H1 (cell line): ENCODE data around the gene KRT14. TPM values are rescaled to one million over a fixed set of nuclear protein-coding genes. Genes with fewer than 3 reads are reported as not detected.

Experiments used
- ASH2L ChIP-seq: fragments of 200-600, 300-600 bp; sonication (generic); IDR thresholded peaks from one replicate; pipeline ENCODE4 v1.7.1; 2017; ENCODE audit warnings: low read length
- CBX8 ChIP-seq: fragments of 300-800, 300-1000 bp; sonication (generic); IDR thresholded peaks from 2 replicates; pipeline ENCODE4 v1.7.1; 2016; ENCODE audit warnings: low read depth, low read length, borderline replicate concordance
- JUN ChIP-seq: IDR thresholded peaks from 2 replicates; pipeline ENCODE4 v1.6.1; 2011; ENCODE audit warnings: low read depth, mild to moderate bottlenecking, improper control_type of control experiment, low read length
- JUND ChIP-seq: IDR thresholded peaks from 2 replicates; pipeline ENCODE4 v1.6.1; 2011; ENCODE audit warnings: mild to moderate bottlenecking, improper control_type of control experiment, low read length
- SRF ChIP-seq: IDR thresholded peaks from 2 replicates; pipeline ENCODE4 v1.6.1; 2011; ENCODE audit warnings: mild to moderate bottlenecking, low read depth, low read length, moderate library complexity
- TAF7 ChIP-seq: optimal IDR thresholded peaks from 2 replicates; pipeline ENCODE3; 2011; ENCODE audit warnings: low read depth, mild to moderate bottlenecking, inconsistent platforms, low read length, moderate library complexity, borderline replicate concordance
- TCF12 ChIP-seq: IDR thresholded peaks from 2 replicates; pipeline ENCODE4 v1.6.1; 2011; ENCODE audit warnings: low read depth, mild to moderate bottlenecking, low read length
- polyA plus RNA-seq, 7 experiments: library from polyadenylated mRNA; depleted of rRNA in 3 of 7; stranded (reverse) in 5 of 7; unstranded in 2 of 7; fragments of >200 nt in 5 of 7; fragments of 200-250 nt in 2 of 7; gene quantifications; 1 replicate in 5 of 7; 2 replicates in 1 of 7; 4 replicates in 1 of 7; pipeline versions ENCODE4 v1.2.1 to v1.2.3, GENCODE V29; 2011 to 2013; ENCODE audit warnings: missing spikeins in 2 of 7, mixed read lengths in 2 of 7
- total RNA-seq: library from RNA; stranded (reverse); fragmentation: NEBNext Ultra II Directional; extraction: Animal tissue kit (Norgen Biotek cat#: 25700); gene quantifications from 2 replicates; pipeline ENCODE4 v1.2.1, GENCODE V29; 2021
- TF ChIP-seq, protein P1 (sequence below): IDR thresholded peaks from 2 replicates; pipeline ENCODE4 v1.6.1; 2012; ENCODE audit warnings: inconsistent platforms
- TF ChIP-seq, protein P2 (sequence below): IDR thresholded peaks from 2 replicates; pipeline ENCODE4 v1.6.1; 2012; ENCODE audit warnings: low read length, inconsistent platforms

The KRT14 gene
- total and polyA plus RNA-seq, 2 of the 8 experiments (the other 6 are each of a cell fraction or from before 2014, with no cell fraction given) = 0.35 TPM; not detected in 1

GRCh38 chr17:41540921-41541625, 45.6 kb downstream of the KRT14 start (continued):
- TF ChIP-seq, protein P1, sequence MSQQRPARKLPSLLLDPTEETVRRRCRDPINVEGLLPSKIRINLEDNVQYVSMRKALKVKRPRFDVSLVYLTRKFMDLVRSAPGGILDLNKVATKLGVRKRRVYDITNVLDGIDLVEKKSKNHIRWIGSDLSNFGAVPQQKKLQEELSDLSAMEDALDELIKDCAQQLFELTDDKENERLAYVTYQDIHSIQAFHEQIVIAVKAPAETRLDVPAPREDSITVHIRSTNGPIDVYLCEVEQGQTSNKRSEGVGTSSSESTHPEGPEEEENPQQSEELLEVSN = no peak
- TF ChIP-seq, protein P2, sequence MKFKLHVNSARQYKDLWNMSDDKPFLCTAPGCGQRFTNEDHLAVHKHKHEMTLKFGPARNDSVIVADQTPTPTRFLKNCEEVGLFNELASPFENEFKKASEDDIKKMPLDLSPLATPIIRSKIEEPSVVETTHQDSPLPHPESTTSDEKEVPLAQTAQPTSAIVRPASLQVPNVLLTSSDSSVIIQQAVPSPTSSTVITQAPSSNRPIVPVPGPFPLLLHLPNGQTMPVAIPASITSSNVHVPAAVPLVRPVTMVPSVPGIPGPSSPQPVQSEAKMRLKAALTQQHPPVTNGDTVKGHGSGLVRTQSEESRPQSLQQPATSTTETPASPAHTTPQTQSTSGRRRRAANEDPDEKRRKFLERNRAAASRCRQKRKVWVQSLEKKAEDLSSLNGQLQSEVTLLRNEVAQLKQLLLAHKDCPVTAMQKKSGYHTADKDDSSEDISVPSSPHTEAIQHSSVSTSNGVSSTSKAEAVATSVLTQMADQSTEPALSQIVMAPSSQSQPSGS = no peak
- TF ChIP-seq TAF7 = no peak
- no peak for TF ChIP-seq SRF
- no peak for TF ChIP-seq JUN
- no peak for TF ChIP-seq CBX8
- TF ChIP-seq ASH2L = no peak
- TF ChIP-seq TCF12 = no peak
- TF ChIP-seq JUND = no peak
